ENCODE measurements around the gene C1orf167. TPM values are rescaled to one million over a fixed set of nuclear protein-coding genes. Genes with fewer than 3 reads are reported as not detected.
A peak's percentile ranks its signal among the peaks of the same experiment; 100 is the strongest.

C1orf167 gene
- total and polyA plus RNA-seq, 2 donors (not counting 1 experiment from before 2014, with no cell fraction given), result not detected

- H3K4me3 Mint-ChIP-seq, result peak within 1 kb of the TSS; percentile 97
- intact Hi-C loops (cut with micrococcal nuclease), result loop anchor here (1.0 to 2.0 kb wide), 4 partner anchors 17 to 79 kb away; partner anchors contain the start of genes CLCN6 and FBXO6
- no peaks in the 10 kb centered on the region for H3K27me3 Mint-ChIP-seq
- H3K27me3 ChIP-seq (replicated peaks in 1 of 4; ENCODE audit: control extremely low read depth in 1 of 4, control insufficient read depth in 3 of 4, insufficient read depth in 4 of 4, low read length in 3 of 4), result no peaks in the 10 kb centered on the region
- H3K9me3 Mint-ChIP-seq (ENCODE audit: insufficient read depth), result no peaks in the 10 kb centered on the region
- TF ChIP-seq, protein P1, sequence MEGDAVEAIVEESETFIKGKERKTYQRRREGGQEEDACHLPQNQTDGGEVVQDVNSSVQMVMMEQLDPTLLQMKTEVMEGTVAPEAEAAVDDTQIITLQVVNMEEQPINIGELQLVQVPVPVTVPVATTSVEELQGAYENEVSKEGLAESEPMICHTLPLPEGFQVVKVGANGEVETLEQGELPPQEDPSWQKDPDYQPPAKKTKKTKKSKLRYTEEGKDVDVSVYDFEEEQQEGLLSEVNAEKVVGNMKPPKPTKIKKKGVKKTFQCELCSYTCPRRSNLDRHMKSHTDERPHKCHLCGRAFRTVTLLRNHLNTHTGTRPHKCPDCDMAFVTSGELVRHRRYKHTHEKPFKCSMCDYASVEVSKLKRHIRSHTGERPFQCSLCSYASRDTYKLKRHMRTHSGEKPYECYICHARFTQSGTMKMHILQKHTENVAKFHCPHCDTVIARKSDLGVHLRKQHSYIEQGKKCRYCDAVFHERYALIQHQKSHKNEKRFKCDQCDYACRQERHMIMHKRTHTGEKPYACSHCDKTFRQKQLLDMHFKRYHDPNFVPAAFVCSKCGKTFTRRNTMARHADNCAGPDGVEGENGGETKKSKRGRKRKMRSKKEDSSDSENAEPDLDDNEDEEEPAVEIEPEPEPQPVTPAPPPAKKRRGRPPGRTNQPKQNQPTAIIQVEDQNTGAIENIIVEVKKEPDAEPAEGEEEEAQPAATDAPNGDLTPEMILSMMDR (IDR thresholded peaks at IDR 0.05), result no peak
- TF ChIP-seq EZH2 (IDR thresholded peaks at IDR 0.05; ENCODE audit: borderline replicate concordance, insufficient read depth, low read depth, low read length, poor library complexity, severe bottlenecking), result no peak
- H3K9ac ChIP-seq (ENCODE audit: low read length), result peak within 1 kb of the TSS; percentile 98
- no peaks in the 10 kb centered on the region for H3K36me3 ChIP-seq (replicated peaks in 1 of 2; ENCODE audit: control extremely low read depth in 1 of 2, control insufficient read depth in 1 of 2, extremely low read depth in 1 of 2, insufficient read depth in 2 of 2, low read length in 1 of 2)
- ChIA-PET POLR2A (interaction anchor here (0.6 to 0.9 kb wide), 5 partner anchors 17 to 175 kb away, joined by 3 to 17 read pairs (median 3); partner anchors contain the start of genes CLCN6 and MTHFR), CTCF (interaction anchor here (0.7 to 4.0 kb wide), 10 partner anchors 11 to 699 kb away, joined by 3 to 39 read pairs (median 4); partner anchors contain the start of gene FBXO6)
- peak within 1 kb of the TSS; percentile 67 to 99 (median 98) for H3K4me3 ChIP-seq (ENCODE audit: control extremely low read depth in 1 of 5, extremely low read depth in 1 of 5, insufficient read depth in 1 of 5, low read depth in 2 of 5, low read length in 4 of 5)
- H3K4me1 Mint-ChIP-seq, result peaks cover 42% of the 10 kb centered on the region
- H4K20me1 ChIP-seq (ENCODE audit: control insufficient read depth, insufficient read depth, low read length, poor library complexity, severe bottlenecking), result no peaks in the 10 kb centered on the region
- H3K4me2 ChIP-seq (replicated peaks; ENCODE audit: low read depth, low read length, poor library complexity, severe bottlenecking), result peak within 1 kb of the TSS; percentile 100
- peak within 1 kb of the TSS; percentile 93 for H3K27ac Mint-ChIP-seq
- H3K27ac ChIP-seq (ENCODE audit: low read length in 2 of 2), result peak within 1 kb of the TSS; percentile 14 to 83
- 4% methylated on average over 46 of the region's 59 CpGs for WGBS (ENCODE audit: insufficient coverage)
- peaks cover 5% of the 10 kb centered on the region for H3K79me2 ChIP-seq (ENCODE audit: control insufficient read depth, insufficient read depth, low read length)
- ATAC-seq (ENCODE audit: low read depth), result peak; percentile 90
- peak within 1 kb of the TSS; percentile 100 for H2AFZ ChIP-seq (ENCODE audit: insufficient read depth, low read depth, low read length, poor library complexity, severe bottlenecking)
- no peaks in the 10 kb centered on the region for H3K9me3 ChIP-seq (ENCODE audit: control extremely low read depth in 1 of 3, control insufficient read depth in 2 of 3, insufficient read depth in 1 of 3, low read length in 2 of 3)
- DNase-seq, result peak; percentile 94
- peaks cover 33 to 42% of the 10 kb centered on the region in 2 donors for H3K4me1 ChIP-seq (ENCODE audit: control insufficient read depth in 2 of 2, insufficient read depth in 2 of 2, low read length in 2 of 2)
These were observed 25.9 kb upstream of the C1orf167 start, which contains the start of gene AGTRAP for GRCh38 chr1:11735854-11736745. AGTRAP (plus strand) TSS chr1:11736136; CDS start chr1:11736209, 73 bp downstream.
